Muscle layer of colon (tissue), 2 donors: ENCODE results near the gene POLR3H.

Source experiments
- H3K27ac ChIP-seq: one replicate; pipeline ENCODE4 v1.7.0; 2013; ENCODE audit warnings: low read depth, mild to moderate bottlenecking, low read length, moderate library complexity
- H3K27me3 ChIP-seq, 2 donors: one replicate each; pipeline ENCODE4 v1.7.0; 2013; ENCODE audit warnings: low read length in 2 of 2, mild to moderate bottlenecking in 2 of 2; ENCODE audit not compliant: insufficient read depth in 2 of 2, control insufficient read depth in 1 of 2
- H3K36me3 ChIP-seq: one replicate; pipeline ENCODE4 v1.7.0; 2013; ENCODE audit warnings: mild to moderate bottlenecking, low read length; ENCODE audit not compliant: insufficient read depth
- H3K4me1 ChIP-seq: one replicate; pipeline ENCODE4 v1.7.0; 2013; ENCODE audit warnings: mild to moderate bottlenecking, low read length; ENCODE audit not compliant: insufficient read depth
- H3K4me3 ChIP-seq, 2 donors: one replicate each; pipeline ENCODE4 v1.7.0; 2013; ENCODE audit warnings: low read length in 2 of 2, low read depth in 1 of 2, mild to moderate bottlenecking in 1 of 2, moderate library complexity in 1 of 2
- H3K9ac ChIP-seq: one replicate; pipeline ENCODE4 v1.7.0; 2013; ENCODE audit warnings: low read length
- H3K9me3 ChIP-seq: one replicate; pipeline ENCODE4 v1.7.0; 2013; ENCODE audit warnings: mild to moderate bottlenecking, low read length
- donor health status: abdominal sarcoma.
- donor health status: Adenocarcinoma of cecum.

Gene POLR3H

GRCh38 chr22:41488076-41488475 is 56.2 kb downstream of the POLR3H start:
- Histone ChIP-seq H3K27me3 (no peaks in the 10 kb centered on the region), H3K36me3 (peaks cover 5% of the 10 kb centered on the region), H3K9me3 (no peaks in the 10 kb centered on the region), H3K4me3 (no peak overlapping the region), H3K9ac (no peak overlapping the region), H3K4me1 (peaks cover 35% of the 10 kb centered on the region), H3K27ac (no peak overlapping the region)

GRCh38 chr22:41487037-41487935 is 57.0 kb downstream of the POLR3H start:
- no peaks in the 10 kb centered on the region for H3K27me3 ChIP-seq
- peaks cover 43% of the 10 kb centered on the region for H3K4me1 ChIP-seq
- no peak overlapping the region for H3K9ac ChIP-seq
- peaks cover 5% of the 10 kb centered on the region for H3K36me3 ChIP-seq
- H3K9me3 ChIP-seq: no peaks in the 10 kb centered on the region
- H3K4me3 ChIP-seq: no peak overlapping the region
- H3K27ac ChIP-seq: no peak overlapping the region

GRCh38 chr22:41485033-41485432 is 59.2 kb downstream of the POLR3H start:
- Histone ChIP-seq H3K4me1 (peaks cover 46% of the 10 kb centered on the region), H3K27me3 (no peaks in the 10 kb centered on the region), H3K27ac (no peak overlapping the region), H3K4me3 (no peak overlapping the region), H3K36me3 (peaks cover 5% of the 10 kb centered on the region), H3K9me3 (no peaks in the 10 kb centered on the region), H3K9ac (no peak overlapping the region)

GRCh38 chr22:41482319-41482935 is 61.8 kb downstream of the POLR3H start:
- H3K36me3 ChIP-seq: peaks cover 8% of the 10 kb centered on the region
- H3K27me3 ChIP-seq: no peaks in the 10 kb centered on the region
- no peaks in the 10 kb centered on the region for H3K9me3 ChIP-seq
- H3K4me3 ChIP-seq: no peak overlapping the region
- H3K4me1 ChIP-seq: peaks cover 55% of the 10 kb centered on the region
- no peak overlapping the region for H3K9ac ChIP-seq
- no peak overlapping the region for H3K27ac ChIP-seq

- peaks cover 9% of the 10 kb centered on the region for H3K36me3 ChIP-seq
- no peak overlapping the region for H3K4me3 ChIP-seq
- H3K27me3 ChIP-seq: no peaks in the 10 kb centered on the region
- no peak overlapping the region for H3K9ac ChIP-seq
- no peak overlapping the region for H3K27ac ChIP-seq
- peaks cover 50% of the 10 kb centered on the region for H3K4me1 ChIP-seq
- no peaks in the 10 kb centered on the region for H3K9me3 ChIP-seq
Observed at GRCh38 chr22:41481925-41482318, 62.3 kb downstream of the POLR3H start.

- Histone ChIP-seq H3K9ac (no peak overlapping the region), H3K4me3 (no peak overlapping the region), H3K4me1 (peaks cover 47% of the 10 kb centered on the region)
Observed at GRCh38 chr22:41481131-41481830, 63.0 kb downstream of the POLR3H start.

GRCh38 chr22:41480397-41480735 is 63.9 kb downstream of the POLR3H start:
- Histone ChIP-seq H3K27ac (peak overlapping the region; percentile 60), H3K4me1 (peaks cover 47% of the 10 kb centered on the region), H3K27me3 (no peaks in the 10 kb centered on the region), H3K9ac (no peak overlapping the region), H3K36me3 (peaks cover 9% of the 10 kb centered on the region), H3K4me3 (peak overlapping the region in 1 of 2 donors; percentile 9), H3K9me3 (no peaks in the 10 kb centered on the region)

More at GRCh38 chr22:41481131-41481830, 63.0 kb downstream of the POLR3H start:
- Histone ChIP-seq H3K27ac (peak overlapping the region; percentile 48), H3K9me3 (no peaks in the 10 kb centered on the region), H3K27me3 (no peaks in the 10 kb centered on the region), H3K36me3 (peaks cover 9% of the 10 kb centered on the region)

- Histone ChIP-seq H3K4me3 (peak overlapping the region in 1 of 2 donors; percentile 9), H3K9me3 (no peaks in the 10 kb centered on the region), H3K4me1 (peaks cover 47% of the 10 kb centered on the region), H3K27me3 (no peaks in the 10 kb centered on the region), H3K27ac (peak overlapping the region; percentile 60), H3K36me3 (peaks cover 9% of the 10 kb centered on the region), H3K9ac (no peak overlapping the region)
Observed at GRCh38 chr22:41479671-41480396, 64.4 kb downstream of the POLR3H start.

GRCh38 chr22:41478891-41479521 is 65.3 kb downstream of the POLR3H start:
- H3K36me3 ChIP-seq: peaks cover 9% of the 10 kb centered on the region

GRCh38 chr22:41478473-41478872 is 65.8 kb downstream of the POLR3H start:
- peaks cover 47% of the 10 kb centered on the region for H3K4me1 ChIP-seq
- H3K27me3 ChIP-seq: no peaks in the 10 kb centered on the region
- H3K9me3 ChIP-seq: no peaks in the 10 kb centered on the region
- peaks cover 9% of the 10 kb centered on the region for H3K36me3 ChIP-seq
- H3K27ac ChIP-seq: no peak overlapping the region
- no peak overlapping the region for H3K9ac ChIP-seq
- no peak overlapping the region for H3K4me3 ChIP-seq

More at GRCh38 chr22:41478891-41479521, 65.3 kb downstream of the POLR3H start:
- H3K9ac ChIP-seq: no peak overlapping the region
- H3K9me3 ChIP-seq: no peaks in the 10 kb centered on the region
- H3K27me3 ChIP-seq: no peaks in the 10 kb centered on the region
- no peak overlapping the region for H3K4me3 ChIP-seq
- H3K4me1 ChIP-seq: peaks cover 47% of the 10 kb centered on the region
- no peak overlapping the region for H3K27ac ChIP-seq
